Bronchial epithelial cell (primary cell): Measurements from ENCODE around the gene GALNT10. TPM values are rescaled to one million over a fixed set of nuclear protein-coding genes. Genes with fewer than 3 reads are reported as not detected.

Experiments
- DNase-seq: peaks from one replicate; pipeline ENCODE4 v3.0.0-alpha.2; 2010; ENCODE audit warnings: low read depth
- FAIRE-seq: peaks from 2 replicates; lab custom pipeline; 2011; peaks lifted over from hg19 to GRCh38; lab: Jason Lieb, UNC
- H3K27me3 ChIP-seq: 2 replicates; pipeline ENCODE4 v1.5.1; 2011; ENCODE audit warnings: low read length; ENCODE audit not compliant: control insufficient read depth, insufficient read depth
- H3K36me3 ChIP-seq: 2 replicates; pipeline ENCODE4 v1.5.1; 2011; ENCODE audit warnings: low read length; ENCODE audit not compliant: control insufficient read depth, insufficient read depth
- H3K4me3 ChIP-seq: 2 replicates; pipeline ENCODE4 v1.5.1; 2011; ENCODE audit warnings: mild to moderate bottlenecking, low read depth, low read length, control low read depth
- CTCF ChIP-seq: IDR thresholded peaks from 2 replicates; pipeline ENCODE4 v1.5.1; 2011; ENCODE audit warnings: mild to moderate bottlenecking, moderate library complexity, low read length, control low read depth, inconsistent platforms; ENCODE audit not compliant: insufficient read depth, severe bottlenecking
- total RNA-seq: library from RNA; depleted of rRNA; stranded (reverse); fragments of >200 nt; gene quantifications from 2 replicates; pipeline ENCODE4 v1.2.1, GENCODE V29; 2014

GALNT10 gene
- total RNA-seq, 1 donor from 2014 or later, result 3.9 TPM

- H3K27me3 ChIP-seq, result no peaks in the 10 kb centered on the region
- H3K36me3 ChIP-seq, result no peaks in the 10 kb centered on the region
- TF ChIP-seq CTCF, result no peak
- FAIRE-seq (no peak), DNase-seq (peak; percentile 54)
- H3K4me3 ChIP-seq, result no peak overlapping the region
Observed at GRCh38 chr5:154365823-154366222, 175.3 kb downstream of the GALNT10 start.

GRCh38 chr5:154366353-154366752 is 175.8 kb downstream of the GALNT10 start:
- peak; percentile 14 for DNase-seq
- Histone ChIP-seq H3K36me3 (no peaks in the 10 kb centered on the region), H3K27me3 (no peaks in the 10 kb centered on the region), H3K4me3 (no peak overlapping the region)
- no peak for TF ChIP-seq CTCF
- no peak for FAIRE-seq

GRCh38 chr5:154367101-154367500 is 176.6 kb downstream of the GALNT10 start:
- FAIRE-seq, result no peak
- no peak for TF ChIP-seq CTCF

GRCh38 chr5:154368041-154368800 is 177.7 kb downstream of the GALNT10 start:
- peak; percentile 13 for FAIRE-seq
- no peak for TF ChIP-seq CTCF
- DNase-seq, result peak; percentile 95
- no peaks in the 10 kb centered on the region for H3K27me3 ChIP-seq
- no peaks in the 10 kb centered on the region for H3K36me3 ChIP-seq
- no peak overlapping the region for H3K4me3 ChIP-seq

More at GRCh38 chr5:154367101-154367500, 176.6 kb downstream of the GALNT10 start:
- Histone ChIP-seq H3K27me3 (no peaks in the 10 kb centered on the region), H3K4me3 (no peak overlapping the region), H3K36me3 (no peaks in the 10 kb centered on the region)
- peak; percentile 87 for DNase-seq

- Histone ChIP-seq H3K36me3 (no peaks in the 10 kb centered on the region), H3K27me3 (no peaks in the 10 kb centered on the region), H3K4me3 (no peak overlapping the region)
- TF ChIP-seq CTCF, result no peak
- no peak for FAIRE-seq
- no peak for DNase-seq
Observed at GRCh38 chr5:154369682-154370081, 179.1 kb downstream of the GALNT10 start.

- FAIRE-seq (no peak), DNase-seq (no peak)
- no peaks in the 10 kb centered on the region for H3K27me3 ChIP-seq
- TF ChIP-seq CTCF, result no peak
- H3K36me3 ChIP-seq, result no peaks in the 10 kb centered on the region
- no peak overlapping the region for H3K4me3 ChIP-seq
Observed at GRCh38 chr5:154370119-154370518, 179.6 kb downstream of the GALNT10 start.
